Body of pancreas (tissue), 4 donors: Measurements from ENCODE around the gene PPP2R2B.

Source experiments
- CTCF ChIP-seq, 7 experiments: fragments of 450-650 bp in 4 of 7; fragments of 200-600 bp in 3 of 7; sonication (generic) in 3 of 7; IDR thresholded peaks; one replicate each; pipeline ENCODE4 v1.5.1; 2016 to 2019; ENCODE audit warnings: antibody characterized with exemption in 7 of 7
- POLR2A ChIP-seq, 3 donors: fragments of 450-650 bp; IDR thresholded peaks; one replicate each; pipeline ENCODE4 v1.6.1; 2016; ENCODE audit warnings: antibody characterized with exemption in 3 of 3, mild to moderate bottlenecking in 2 of 3

- no peak for TF ChIP-seq CTCF (IDR thresholded peaks at IDR 0.05)
- no peak for TF ChIP-seq POLR2A (IDR thresholded peaks at IDR 0.05)
These were observed 325.1 kb downstream of the PPP2R2B start for GRCh38 chr5:146553446-146553845.
